ENCODE data around the gene UQCR10. TPM values are rescaled to one million over a fixed set of nuclear protein-coding genes. Genes with fewer than 3 reads are reported as not detected.

Gene UQCR10
- total and polyA plus RNA-seq, 2 of the 4 experiments (the other 2 are of a cell fraction) = 103 to 260 TPM

- Histone ChIP-seq H3K56ac (ENCODE audit: extremely low read depth, insufficient read depth, low read length) (no peak overlapping the region), H3K36me3 (ENCODE audit: control insufficient read depth, insufficient read depth, low read length) (peaks cover 24% of the 10 kb centered on the region; the same call in 1 of the 2 replicates), H2AFZ (replicated peaks; ENCODE audit: low read length, poor library complexity) (no peak overlapping the region), H3K9me1 (ENCODE audit: insufficient read depth, low read length) (peaks cover 18% of the 10 kb centered on the region; the same call in 1 of the 2 replicates), H2AK5ac (ENCODE audit: low read depth, low read length) (no peak overlapping the region), H3K14ac (replicated peaks; ENCODE audit: low read depth, low read length) (no peak overlapping the region), H2BK120ac (ENCODE audit: low read depth, low read length) (no peak overlapping the region), H3K9ac (ENCODE audit: low read depth, low read length) (no peak overlapping the region), H4K91ac (ENCODE audit: insufficient read depth, low read depth, low read length) (no peak overlapping the region), H3K4me1 (ENCODE audit: control insufficient read depth, insufficient read depth, low read length) (peaks cover 5% of the 10 kb centered on the region; the same call in 1 of the 2 replicates), H2BK5ac (ENCODE audit: low read depth, low read length, poor library complexity, severe bottlenecking) (no peak overlapping the region), H2BK15ac (ENCODE audit: low read depth, low read length) (no peak overlapping the region), H4K5ac (ENCODE audit: low read depth, low read length) (no peak overlapping the region), H4K8ac (ENCODE audit: low read depth in 2 of 2, low read length in 2 of 2) (no peak overlapping the region), H2AK9ac (replicated peaks; ENCODE audit: low read depth, low read length, poor library complexity) (peak overlapping the region; percentile 42), H3K79me1 (ENCODE audit: low read depth in 1 of 2, low read length in 2 of 2) (peaks cover 10 to 13% of the 10 kb centered on the region in 2 experiments; a peak in 1 of 4 replicates), H3K18ac (ENCODE audit: low read depth, low read length) (no peak overlapping the region), H3K4me2 (ENCODE audit: low read depth, low read length) (no peak overlapping the region), H3K9me3 (ENCODE audit: control insufficient read depth, insufficient read depth, low read length) (no peaks in the 10 kb centered on the region), H3K23ac (ENCODE audit: low read depth, low read length) (no peak overlapping the region), H2BK20ac (ENCODE audit: low read depth, low read length) (no peak overlapping the region), H3K4ac (ENCODE audit: low read depth, low read length) (no peak overlapping the region), H3K27me3 (ENCODE audit: control insufficient read depth, insufficient read depth, low read length) (no peaks in the 10 kb centered on the region), H3K27ac (ENCODE audit: insufficient read depth, low read length) (no peak overlapping the region), H3K4me3 (ENCODE audit: insufficient read depth, low read depth, low read length) (no peak overlapping the region), H4K20me1 (ENCODE audit: insufficient read depth, low read length) (no peaks in the 10 kb centered on the region)
- dilution Hi-C loops (cut with HindIII; ENCODE audit: low sequenced_read_pairs, unreplicated experiment) (no loop called here), intact Hi-C loops (cut with micrococcal nuclease) (no loop called here), in situ Hi-C loops (cut with MboI; ENCODE audit: low sequenced_read_pairs) (no loop called here)
- POLR2A ChIA-PET (ENCODE audit: unreplicated experiment) = no interaction called here
- peak; percentile 59; the same call in 1 of the 2 replicates for ATAC-seq (ENCODE audit: low read depth)
- CTCF ChIA-PET = no interaction called here
- TF ChIP-seq CEBPB (IDR thresholded peaks at IDR 0.05; ENCODE audit: low read depth, low read length) (no peak), BHLHE40 (IDR thresholded peaks at IDR 0.05; ENCODE audit: low read depth, low read length) (no peak), RAD21 (IDR thresholded peaks at IDR 0.05; ENCODE audit: low read length) (no peak), ELK1 (IDR thresholded peaks at IDR 0.05; ENCODE audit: borderline replicate concordance, low read depth, low read length) (no peak), FOS (IDR thresholded peaks at IDR 0.05; ENCODE audit: low read depth, low read length) (no peak), CTCF (conservative IDR thresholded peaks at IDR 0.05; ENCODE audit: low read depth, low read length) (no peak), POLR2A (IDR thresholded peaks at IDR 0.05; ENCODE audit: low read depth, low read length) (no peak), CHD1 (IDR thresholded peaks at IDR 0.05; ENCODE audit: low read depth, low read length) (no peak), USF2 (IDR thresholded peaks at IDR 0.05; ENCODE audit: low read depth, low read length) (no peak), RFX5 (IDR thresholded peaks at IDR 0.05; ENCODE audit: low read depth, low read length) (no peak), MAFK (IDR thresholded peaks at IDR 0.05; ENCODE audit: low read depth, low read length) (no peak), SMC3 (IDR thresholded peaks at IDR 0.05; ENCODE audit: low read depth, low read length) (no peak)
- WGBS, 2 experiments (ENCODE audit: extremely low coverage in 2 of 2, insufficient read length in 1 of 2) = 90% methylated on average over 2 of the region's 9 CpGs; no CpG with 5 or more reads in 1 of the 2 experiments
- BruUV-seq (replicated peaks) = no TSS peak
- no peak for DNase-seq
These were observed 18.8 kb upstream of the UQCR10 start for GRCh38 chr22:29748248-29748893.
